T-helper 1 cell treated with Interleukin-12 subunit alpha and Interleukin-12 subunit beta and Interleukin-4 antibody, amounts not matched to agents 30 μg/mL and 1 μg/mL, for 36 hours (primary cell): ENCODE data around the gene ERVFRD-1.

ENCODE experiments used
- H3K27ac Mint-ChIP-seq: one replicate; pipeline ENCODE4 v1.8.0; 2021; ENCODE audit warnings: mild to moderate bottlenecking, mixed read lengths
- H3K27me3 Mint-ChIP-seq: one replicate; pipeline ENCODE4 v1.8.0; 2021; ENCODE audit warnings: low read depth, mixed read lengths
- H3K36me3 Mint-ChIP-seq: one replicate; pipeline ENCODE4 v1.8.0; 2021; ENCODE audit warnings: low read depth, mixed read lengths
- H3K4me1 Mint-ChIP-seq: one replicate; pipeline ENCODE4 v1.8.0; 2021; ENCODE audit warnings: low read depth, mixed read lengths
- H3K4me3 Mint-ChIP-seq: one replicate; pipeline ENCODE4 v1.8.0; 2021; ENCODE audit warnings: mild to moderate bottlenecking, moderate library complexity, mixed read lengths
- H3K9me3 Mint-ChIP-seq: one replicate; pipeline ENCODE4 v1.8.0; 2021; ENCODE audit warnings: mixed read lengths

Gene ERVFRD-1

DNA sequence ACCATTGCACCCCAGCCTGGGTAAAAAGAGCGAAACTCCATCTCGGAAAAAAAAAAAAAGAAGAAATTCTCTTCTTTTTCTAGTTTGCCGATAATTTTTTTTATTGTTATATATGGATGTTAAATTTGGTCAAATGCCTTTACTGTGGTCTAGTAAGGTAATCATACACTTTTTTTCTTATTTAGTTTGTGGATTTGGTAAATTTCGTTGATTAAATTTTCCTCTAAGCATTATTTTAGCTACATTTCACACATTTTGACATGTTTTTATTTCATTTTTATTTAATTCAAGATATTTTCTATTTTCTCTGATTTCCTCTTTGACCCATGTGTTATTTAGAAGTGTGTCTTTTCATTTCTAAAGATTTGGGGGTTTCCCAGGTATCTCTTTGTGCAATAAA lies 49.4 kb downstream of the ERVFRD-1 start:
- H3K27me3 Mint-ChIP-seq, result peaks cover 17% of the 10 kb centered on the region
- H3K36me3 Mint-ChIP-seq, result no peaks in the 10 kb centered on the region
- H3K27ac Mint-ChIP-seq, result no peak overlapping the region
- no peaks in the 10 kb centered on the region for H3K9me3 Mint-ChIP-seq
- H3K4me1 Mint-ChIP-seq, result no peaks in the 10 kb centered on the region
- no peak overlapping the region for H3K4me3 Mint-ChIP-seq

DNA sequence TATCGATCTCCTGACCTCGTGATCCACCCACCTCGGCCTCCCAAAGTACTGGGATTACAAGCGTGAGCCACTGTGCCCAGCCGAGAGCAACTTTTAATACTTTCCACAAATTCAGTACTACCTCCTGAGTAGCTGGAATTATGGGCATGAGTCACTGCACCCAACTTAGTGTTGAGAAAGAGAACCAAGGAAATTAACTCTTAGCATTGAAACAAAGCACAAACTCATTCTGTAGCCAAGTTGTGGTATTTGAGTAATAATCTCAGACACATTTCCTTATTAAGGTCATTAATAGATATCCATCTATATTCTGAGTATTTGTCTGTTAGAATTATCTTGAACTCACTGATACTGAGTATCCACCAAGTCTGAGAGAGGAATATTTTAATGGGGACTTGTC lies 53.1 kb downstream of the ERVFRD-1 start:
- no peaks in the 10 kb centered on the region for H3K4me1 Mint-ChIP-seq
- H3K27me3 Mint-ChIP-seq, result peaks cover 17% of the 10 kb centered on the region
- no peaks in the 10 kb centered on the region for H3K36me3 Mint-ChIP-seq
- no peaks in the 10 kb centered on the region for H3K9me3 Mint-ChIP-seq
- H3K27ac Mint-ChIP-seq, result no peak overlapping the region
- no peak overlapping the region for H3K4me3 Mint-ChIP-seq

DNA sequence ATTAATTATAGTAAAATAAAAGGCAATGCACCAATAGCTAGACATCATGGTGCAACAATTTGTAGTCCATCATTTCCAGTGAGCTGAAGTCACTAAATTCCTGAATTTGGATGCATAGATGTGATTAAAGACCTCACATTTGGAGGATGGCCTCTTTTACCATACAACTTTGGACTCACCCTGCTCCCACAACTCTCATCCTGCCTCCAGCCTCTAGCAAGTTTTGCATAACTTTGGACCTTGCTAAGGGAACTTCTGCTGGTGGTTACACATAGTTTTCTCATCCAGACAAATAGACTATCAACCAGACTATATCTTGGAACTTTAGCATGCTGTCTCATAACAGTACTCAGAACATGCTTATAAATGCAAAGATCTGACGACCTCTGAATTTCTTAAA lies 54.7 kb downstream of the ERVFRD-1 start:
- Mint-ChIP-seq H3K4me3 (no peak overlapping the region), H3K9me3 (no peaks in the 10 kb centered on the region), H3K4me1 (no peaks in the 10 kb centered on the region), H3K36me3 (no peaks in the 10 kb centered on the region), H3K27ac (no peak overlapping the region), H3K27me3 (peaks cover 18% of the 10 kb centered on the region)

DNA sequence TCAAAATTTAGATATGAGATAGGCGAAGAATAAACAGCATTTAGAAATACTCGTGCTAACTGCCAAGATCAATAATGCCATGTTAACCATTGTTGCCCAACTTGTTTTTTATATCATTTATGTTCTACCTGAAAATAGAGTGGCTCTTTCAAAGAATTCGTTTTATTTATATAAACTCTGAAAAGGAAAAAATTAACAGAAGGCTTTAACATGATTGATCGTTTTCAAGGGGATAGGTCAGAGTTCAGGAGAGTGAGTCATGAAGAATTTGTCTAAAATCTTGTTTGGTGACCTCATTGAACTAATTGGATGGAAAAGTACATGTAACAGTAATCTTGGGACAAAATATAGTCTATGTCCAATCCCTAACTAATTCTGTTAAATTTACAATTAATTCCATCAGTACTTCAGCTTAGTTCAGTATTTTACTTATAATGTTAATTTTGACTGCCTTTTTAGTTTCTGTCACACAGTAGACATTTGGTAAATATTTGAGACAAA lies 56.3 kb downstream of the ERVFRD-1 start:
- no peaks in the 10 kb centered on the region for H3K9me3 Mint-ChIP-seq
- no peak overlapping the region for H3K4me3 Mint-ChIP-seq
- H3K4me1 Mint-ChIP-seq, result no peaks in the 10 kb centered on the region

DNA sequence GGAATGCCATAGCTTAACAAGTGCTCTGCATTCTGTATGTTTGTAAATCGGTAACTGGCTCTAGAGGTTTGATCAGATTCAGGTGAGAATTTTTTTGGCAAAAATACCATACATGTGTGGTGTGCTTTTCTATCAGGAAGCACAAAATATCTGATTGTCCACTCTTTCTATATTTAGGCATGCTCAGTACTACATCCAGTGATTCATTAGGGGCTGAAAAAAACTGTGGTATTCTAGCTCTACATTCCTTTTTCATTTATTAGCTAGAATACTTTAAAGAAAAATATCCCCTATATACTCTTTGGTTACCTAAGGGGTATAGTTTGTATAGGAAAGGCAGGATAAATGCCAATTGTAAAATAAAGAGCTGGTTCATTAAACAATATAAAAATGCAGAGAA lies 56.8 kb downstream of the ERVFRD-1 start:
- H3K27me3 Mint-ChIP-seq, result peaks cover 15% of the 10 kb centered on the region
- no peaks in the 10 kb centered on the region for H3K4me1 Mint-ChIP-seq
- no peak overlapping the region for H3K27ac Mint-ChIP-seq
- H3K9me3 Mint-ChIP-seq, result no peaks in the 10 kb centered on the region
- H3K36me3 Mint-ChIP-seq, result no peaks in the 10 kb centered on the region
- no peak overlapping the region for H3K4me3 Mint-ChIP-seq

More for the DNA sequence above, 56.3 kb downstream of the ERVFRD-1 start:
- no peaks in the 10 kb centered on the region for H3K36me3 Mint-ChIP-seq
- H3K27me3 Mint-ChIP-seq, result peaks cover 12% of the 10 kb centered on the region
- no peak overlapping the region for H3K27ac Mint-ChIP-seq

DNA sequence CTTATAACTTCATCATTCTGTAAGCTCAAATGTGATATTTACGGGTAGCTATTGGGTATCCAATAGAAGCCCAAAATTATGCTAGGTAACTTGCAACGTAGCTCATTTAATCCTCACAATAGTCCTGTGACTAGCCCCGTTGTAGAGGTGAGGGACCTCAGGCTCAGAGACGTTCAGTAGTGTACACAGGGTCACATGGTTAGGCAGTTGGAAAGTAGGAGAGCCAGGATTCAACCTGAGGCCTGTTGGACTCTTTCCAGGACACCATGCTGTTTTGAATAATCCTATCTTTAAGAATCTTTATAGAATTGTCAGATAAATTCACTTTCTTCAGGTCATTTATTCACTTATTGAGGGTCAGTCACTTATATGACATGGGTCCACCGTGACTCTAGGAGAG lies 58.2 kb downstream of the ERVFRD-1 start:
- H3K27ac Mint-ChIP-seq, result no peak overlapping the region
- H3K36me3 Mint-ChIP-seq, result no peaks in the 10 kb centered on the region
- peaks cover 22% of the 10 kb centered on the region for H3K27me3 Mint-ChIP-seq
- H3K4me3 Mint-ChIP-seq, result no peak overlapping the region
- no peaks in the 10 kb centered on the region for H3K4me1 Mint-ChIP-seq
- no peaks in the 10 kb centered on the region for H3K9me3 Mint-ChIP-seq
